ENCODE data around the gene MRPL36. TPM values are rescaled to one million over a fixed set of nuclear protein-coding genes. Genes with fewer than 3 reads are reported as not detected.

The MRPL36 gene
- total RNA-seq, 6 donors from 2014 or later: 10.5 to 30.4 (median 21.5) TPM

- no peak overlapping the region for H3K4me3 ChIP-seq
- DNase-seq (peak in 1 of 2 donors; percentile 12), ATAC-seq (ENCODE audit: low FRiP score in 2 of 2) (no peak)
- H3K9me3 ChIP-seq: peaks cover 0 to 4% (median 0%) of the 10 kb centered on the region in 4 donors
- no peak overlapping the region for H3K27ac ChIP-seq
- no peak for TF ChIP-seq CTCF (IDR thresholded peaks at IDR 0.05)
- TF ChIP-seq POLR2AphosphoS5 (IDR thresholded peaks at IDR 0.05): no peak
- no peak for TF ChIP-seq EP300 (IDR thresholded peaks at IDR 0.05)
- TF ChIP-seq POLR2A (IDR thresholded peaks at IDR 0.05): no peak
- H3K4me1 ChIP-seq: no peaks in the 10 kb centered on the region
- no peaks in the 10 kb centered on the region for H3K36me3 ChIP-seq
- 61 to 66% methylated on average over 14 of the region's 14 CpGs for WGBS, 2 donors
- no peaks in the 10 kb centered on the region for H3K27me3 ChIP-seq
Measured at GRCh38 chr5:1755321-1755949, 44.2 kb downstream of the MRPL36 start.

- no peaks in the 10 kb centered on the region for H3K27me3 ChIP-seq
- ATAC-seq (ENCODE audit: low FRiP score in 2 of 2) (no peak), DNase-seq (peak in 1 of 2 donors; percentile 20)
- no peaks in the 10 kb centered on the region for H3K4me1 ChIP-seq
- H3K9me3 ChIP-seq: peaks cover 0 to 4% (median 0%) of the 10 kb centered on the region in 4 donors
- no peak for TF ChIP-seq POLR2A (IDR thresholded peaks at IDR 0.05)
- TF ChIP-seq CTCF (IDR thresholded peaks at IDR 0.05): no peak
- no peak for TF ChIP-seq EP300 (IDR thresholded peaks at IDR 0.05)
- no peak for TF ChIP-seq POLR2AphosphoS5 (IDR thresholded peaks at IDR 0.05)
- no peak overlapping the region for H3K27ac ChIP-seq
- WGBS, 2 donors: 63 to 78% methylated on average over 10 to 14 of the region's 14 CpGs
- H3K36me3 ChIP-seq: no peaks in the 10 kb centered on the region
- no peak overlapping the region for H3K4me3 ChIP-seq
Measured at GRCh38 chr5:1754531-1755220, 45.0 kb downstream of the MRPL36 start.

- ATAC-seq (ENCODE audit: low FRiP score in 2 of 2) (no peak), DNase-seq (peak in 1 of 2 donors; percentile 6)
- no peak overlapping the region for H3K4me3 ChIP-seq
- TF ChIP-seq CTCF (IDR thresholded peaks at IDR 0.05): no peak
- TF ChIP-seq EP300 (IDR thresholded peaks at IDR 0.05): no peak
- no peak for TF ChIP-seq POLR2A (IDR thresholded peaks at IDR 0.05)
- TF ChIP-seq POLR2AphosphoS5 (IDR thresholded peaks at IDR 0.05): no peak
- H3K36me3 ChIP-seq: no peaks in the 10 kb centered on the region
- no peak overlapping the region for H3K27ac ChIP-seq
- 71 to 76% methylated on average over 8 of the region's 8 CpGs for WGBS, 2 donors
- peaks cover 0 to 2% (median 0%) of the 10 kb centered on the region in 4 donors for H3K9me3 ChIP-seq
- no peaks in the 10 kb centered on the region for H3K27me3 ChIP-seq
- H3K4me1 ChIP-seq: no peaks in the 10 kb centered on the region
Measured at GRCh38 chr5:1753490-1753889, 46.1 kb downstream of the MRPL36 start.

- DNase-seq: peak in 1 of 2 donors; percentile 13
- Histone ChIP-seq H3K4me3 (no peak overlapping the region), H3K27ac (no peak overlapping the region), H3K4me1 (no peaks in the 10 kb centered on the region), H3K27me3 (no peaks in the 10 kb centered on the region), H3K36me3 (no peaks in the 10 kb centered on the region), H3K9me3 (no peaks in the 10 kb centered on the region)
- 76 to 84% methylated on average over 13 of the region's 16 CpGs for WGBS, 2 donors
- ATAC-seq (ENCODE audit: low FRiP score in 2 of 2): no peak
- TF ChIP-seq CTCF (IDR thresholded peaks at IDR 0.05) (no peak), EP300 (IDR thresholded peaks at IDR 0.05) (no peak), POLR2A (IDR thresholded peaks at IDR 0.05) (no peak), POLR2AphosphoS5 (IDR thresholded peaks at IDR 0.05) (no peak)
Measured at GRCh38 chr5:1752881-1753280, 46.8 kb downstream of the MRPL36 start.
